K562 (cell line): ENCODE results near the gene ATXN2L. TPM values are rescaled to one million over a fixed set of nuclear protein-coding genes. Genes with fewer than 3 reads are reported as not detected.

ENCODE experiments used
- AFF4 ChIP-seq: sonication (generic); formaldehyde crosslinking; IDR thresholded peaks from 2 replicates; pipeline ENCODE4 v1.8.0; 2023; ENCODE audit warnings: mild to moderate bottlenecking, missing genetic modification reagents
- ARID2 ChIP-seq: fragments of 450-650 bp; IDR thresholded peaks from 2 replicates; pipeline ENCODE4 v1.6.1; 2017; ENCODE audit warnings: antibody characterized with exemption, mild to moderate bottlenecking
- CREBBP ChIP-seq: IDR thresholded peaks from one replicate; pipeline ENCODE4 v1.6.1; 2012; ENCODE audit warnings: low read depth, mild to moderate bottlenecking, control low read depth, inconsistent platforms, low read length
- DMBX1 ChIP-seq: fragments of 250-450 bp; sonication (Bioruptor Pico); IDR thresholded peaks from 2 replicates; pipeline ENCODE4 v1.8.0; 2022; ENCODE audit warnings: inconsistent platforms, mild to moderate bottlenecking, moderate library complexity, borderline replicate concordance
- EGR1 ChIP-seq: fragments of 450-650 bp; conservative IDR thresholded peaks from 2 replicates; pipeline ENCODE4 v1.6.1; 2017; ENCODE audit warnings: mild to moderate bottlenecking
- FOS ChIP-seq: IDR thresholded peaks from 3 replicates; pipeline ENCODE4 v1.6.1; 2011; ENCODE audit not compliant: insufficient read length; ENCODE audit errors: extremely low read depth
- HMGN3 ChIP-seq: IDR thresholded peaks from 2 replicates; pipeline ENCODE4 v1.6.1; 2011; ENCODE audit warnings: borderline replicate concordance, low read depth, mild to moderate bottlenecking, mixed read lengths, low read length; ENCODE audit not compliant: insufficient read length; ENCODE audit errors: extremely low read depth
- JUND ChIP-seq, 2 experiments: IDR thresholded peaks; 2 replicates in 1 of 2; 3 replicates in 1 of 2; pipeline ENCODE4 v1.6.1; 2011; ENCODE audit warnings: borderline replicate concordance in 2 of 2, low read depth in 2 of 2, low read length in 2 of 2, improper control_type of control experiment in 1 of 2, missing biosample characterization in 1 of 2, missing genetic modification characterization in 1 of 2, missing genetic modification reagents in 1 of 2
- KDM1A ChIP-seq, 2 experiments: fragments of 450-650 bp; IDR thresholded peaks; 2 replicates each; pipeline ENCODE4 v1.6.1; 2016; ENCODE audit warnings: mild to moderate bottlenecking in 2 of 2
- MAFG ChIP-seq: fragments of 450-650 bp; conservative IDR thresholded peaks from 2 replicates; pipeline ENCODE4 v1.6.1; 2016; ENCODE audit warnings: missing genetic modification characterization, missing compliant biosample characterization
- MLLT1 ChIP-seq, 2 experiments: fragments of 450-650 bp; IDR thresholded peaks; 2 replicates each; pipeline ENCODE4 v1.6.1; 2016
- MTA2 ChIP-seq: fragments of 450-650 bp; IDR thresholded peaks from 2 replicates; pipeline ENCODE4 v1.6.1; 2016; ENCODE audit warnings: low read depth
- NR2C1 ChIP-seq, 2 experiments: fragments of 450-650 bp; IDR thresholded peaks; 2 replicates each; pipeline ENCODE4 v1.6.1; 2017; ENCODE audit warnings: mild to moderate bottlenecking in 2 of 2, antibody characterized with exemption in 1 of 2, inconsistent platforms in 1 of 2, missing compliant biosample characterization in 1 of 2, missing genetic modification characterization in 1 of 2
- OTX1 ChIP-seq: fragments of 450-650 bp; formaldehyde crosslinking; IDR thresholded peaks from 2 replicates; pipeline ENCODE4 v1.4.0; 2022; ENCODE audit warnings: mild to moderate bottlenecking
- POLR2AphosphoS2 ChIP-seq: IDR thresholded peaks from 2 replicates; pipeline ENCODE4 v1.6.1; 2012; ENCODE audit warnings: low read length, improper control_type of control experiment
- SIN3B ChIP-seq: fragments of 450-650 bp; IDR thresholded peaks from 2 replicates; pipeline ENCODE4 v1.6.1; 2017; ENCODE audit warnings: low read depth, mild to moderate bottlenecking, moderate library complexity
- SMC3 ChIP-seq: conservative IDR thresholded peaks from 2 replicates; pipeline ENCODE4 v1.6.1; 2011; ENCODE audit warnings: low read depth, low read length, improper control_type of control experiment; ENCODE audit not compliant: insufficient read depth
- ZBTB49 ChIP-seq: sonication (generic); formaldehyde crosslinking; IDR thresholded peaks from 2 replicates; pipeline ENCODE4 v1.8.0; 2022; ENCODE audit warnings: missing genetic modification reagents, mild to moderate bottlenecking, borderline replicate concordance
- ZKSCAN8 ChIP-seq: fragments of 200-800 bp; sonication (Bioruptor generic); IDR thresholded peaks from 2 replicates; pipeline ENCODE4 v1.6.1; 2016; ENCODE audit warnings: missing genetic modification characterization, missing compliant biosample characterization
- ZNF124 ChIP-seq: sonication (generic); formaldehyde crosslinking; IDR thresholded peaks from 2 replicates; pipeline ENCODE4 v1.8.1; 2022; ENCODE audit warnings: missing genetic modification reagents
- polyA plus RNA-seq, 8 experiments: library from polyadenylated mRNA; depleted of rRNA in 4 of 8; stranded (reverse) in 5 of 8; unstranded in 3 of 8; fragments of >200 nt; fragmentation: Nextera tagmentation in 2 of 8; fragmentation: Illumina TruSeq in 1 of 8; extraction: Ambion mirVana in 2 of 8; extraction: Trizol in 1 of 8; gene quantifications; 2 replicates each; pipeline versions ENCODE4 v1.2.1 to v1.2.3, GENCODE V29; 2011 to 2014; ENCODE audit warnings: inconsistent platforms in 1 of 8, missing spikeins in 1 of 8
- total RNA-seq, 7 experiments: library from RNA; depleted of rRNA in 6 of 7; stranded (reverse); fragments of >200 nt in 6 of 7; fragmentation: Illumina TruSeq in 2 of 7; extraction: Trizol in 2 of 7; gene quantifications; 2 replicates each; pipeline versions ENCODE4 v1.2.1 to v1.2.3, GENCODE V29; 2011 to 2021; ENCODE audit warnings: low replicate concordance in 1 of 7

ATXN2L gene
- total and polyA plus RNA-seq, 9 of the 15 experiments (the other 6 are each of a cell fraction or from before 2014, with no cell fraction given): 3.8 to 280 (median 37.2) TPM

GRCh38 chr16:28846080-28846932, 23.5 kb downstream of the ATXN2L start, which contains the start of gene TUFM (continued):
- TF ChIP-seq SMC3 (peak; percentile 43), KDM1A (IDR thresholded peaks at IDR 0.05) (peak; percentile 95 to 98), NR2C1 (IDR thresholded peaks at IDR 0.05) (peak; percentile 85), NR2C1 (tag; IDR thresholded peaks at IDR 0.05) (peak; percentile 85), OTX1 (CRISPR knock-in tag) (no peak), POLR2AphosphoS2 (no peak), ARID2 (no peak), SIN3B (peak; percentile 93), CREBBP (no peak), DMBX1 (CRISPR knock-in tag) (0 out of 2 replicates have a peak, but pooled peaks have one; percentile 22), JUND (IDR thresholded peaks at IDR 0.05; ENCODE audit: borderline replicate concordance, low read depth, low read length) (peak; percentile 77), JUND (tag; IDR thresholded peaks at IDR 0.05; ENCODE audit: borderline replicate concordance, low read depth, low read length) (peak; percentile 60; the same call in 1 of the 3 replicates), HMGN3 (peak; percentile 62), MTA2 (no peak), MAFG (tag) (no peak), EGR1 (peak; percentile 39; the same call in 1 of the 2 replicates), AFF4 (CRISPR knock-in tag) (peak; percentile 75; the same call in 1 of the 2 replicates), FOS (no peak), MLLT1 (IDR thresholded peaks at IDR 0.05) (peak in 1 of 2 experiments; percentile 36; a peak in 2 of 4 replicates), ZNF124 (CRISPR knock-in tag) (no peak), ZKSCAN8 (CRISPR knock-in tag) (no peak), ZBTB49 (CRISPR knock-in tag) (no peak)
